Lung (tissue), 12 donors: ENCODE results near the gene RBFOX1. TPM values are rescaled to one million over a fixed set of nuclear protein-coding genes. Genes with fewer than 3 reads are reported as not detected.

Source experiments
- ATAC-seq: fragments of 200-7000 bp; cut with Tn5 transposase; one replicate; pipeline ENCODE4 v1.9.1; 2020; ENCODE audit warnings: moderate number of reproducible peaks; ENCODE audit not compliant: insufficient read depth, low FRiP score
- DNase-seq, 3 donors: peaks; one replicate each; pipeline ENCODE4 v3.0.0-alpha.2; 2013 to 2017
- H3K27ac ChIP-seq, 2 donors: one replicate each; pipeline ENCODE4 v1.5.1; 2013; ENCODE audit warnings: mild to moderate bottlenecking in 2 of 2, moderate library complexity in 2 of 2, control low read depth in 1 of 2, inconsistent platforms in 1 of 2, low read depth in 1 of 2, low read length in 1 of 2
- H3K27me3 ChIP-seq, 3 donors: one replicate each; pipeline ENCODE4 v1.5.1; 2013; ENCODE audit warnings: low read length in 2 of 3; ENCODE audit not compliant: control insufficient read depth in 3 of 3, insufficient read depth in 3 of 3
- H3K36me3 ChIP-seq, 4 donors: one replicate each; pipeline ENCODE4 v1.5.1; 2013; ENCODE audit warnings: low read length in 4 of 4, mild to moderate bottlenecking in 1 of 4, moderate library complexity in 1 of 4; ENCODE audit not compliant: control insufficient read depth in 4 of 4, insufficient read depth in 4 of 4
- H3K4me1 ChIP-seq, 5 donors: one replicate each; pipeline ENCODE4 v1.5.1; 2013; ENCODE audit warnings: low read length in 5 of 5, mild to moderate bottlenecking in 2 of 5, moderate library complexity in 1 of 5; ENCODE audit not compliant: control insufficient read depth in 5 of 5, insufficient read depth in 5 of 5
- H3K4me3 ChIP-seq: one replicate; pipeline ENCODE4 v1.5.1; 2013; ENCODE audit warnings: mild to moderate bottlenecking, control low read depth, moderate library complexity
- H3K9ac ChIP-seq, 2 donors: one replicate each; pipeline ENCODE4 v1.5.1; 2013; ENCODE audit warnings: low read length in 2 of 2, control low read depth in 1 of 2; ENCODE audit not compliant: insufficient read depth in 1 of 2
- H3K9me3 ChIP-seq, 4 donors: one replicate each; pipeline ENCODE4 v1.5.1; 2013; ENCODE audit warnings: low read length in 3 of 4, mild to moderate bottlenecking in 1 of 4, moderate library complexity in 1 of 4; ENCODE audit not compliant: control insufficient read depth in 4 of 4, insufficient read depth in 3 of 4
- CTCF ChIP-seq: IDR thresholded peaks from 2 replicates; pipeline ENCODE4 v1.5.1; 2012; ENCODE audit warnings: mild to moderate bottlenecking; ENCODE audit errors: control extremely low read depth, extremely low read depth
- WGBS, 2 donors: extraction: QIAGEN DNeasy Blood & Tissue Kit; methylation state at CpG; one replicate each; pipeline ENCODE4 v1.1.7; 2013; 5-methylcytosine and 5-hydroxymethylcytosine counted together
- polyA plus RNA-seq, 2 donors: library from polyadenylated mRNA; stranded (reverse); fragments of 200-250 nt; gene quantifications; one replicate each; pipeline ENCODE4 v1.2.1, GENCODE V29; 2013
- total RNA-seq, 2 donors: library from RNA; depleted of rRNA in 1 of 2; stranded (reverse); fragments of >200 nt in 1 of 2; gene quantifications; one replicate each; pipeline ENCODE4 v1.2.1, GENCODE V29; 2014 to 2021
- donor health status: control.
- donor health status: control.
- donor health status: Bipolar disorder and iron deficiency.
- donor health status: healthy.
- donor health status: DM: yes; HTN: yes; CAD: no.

Gene RBFOX1
- total and polyA plus RNA-seq, 4 donors = 0.55 to 3.0 TPM; not detected in 2

- Histone ChIP-seq H3K9me3 (no peaks in the 10 kb centered on the region), H3K36me3 (no peaks in the 10 kb centered on the region), H3K9ac (no peak overlapping the region), H3K4me3 (no peak overlapping the region), H3K27ac (no peak overlapping the region), H3K27me3 (no peaks in the 10 kb centered on the region), H3K4me1 (peaks cover 0 to 2% (median 0%) of the 10 kb centered on the region in 5 donors)
- no peak for DNase-seq
- TF ChIP-seq CTCF = no peak
- ATAC-seq = no peak
- 86 to 95% methylated on average over 4 of the region's 4 CpGs for WGBS, 2 donors
Measured at GRCh38 chr16:7691533-7691932, 358.9 kb downstream of the RBFOX1 start.

GRCh38 chr16:7703672-7704071, 371.0 kb downstream of the RBFOX1 start:
- 79 to 84% methylated on average over 3 of the region's 3 CpGs for WGBS, 2 donors
- H3K4me1 ChIP-seq = no peaks in the 10 kb centered on the region
- H3K4me3 ChIP-seq = no peak overlapping the region
- TF ChIP-seq CTCF = no peak
- DNase-seq = no peak
- ATAC-seq = no peak
- H3K27me3 ChIP-seq = no peaks in the 10 kb centered on the region
- no peaks in the 10 kb centered on the region for H3K36me3 ChIP-seq
- peaks cover 0 to 2% (median under 1%) of the 10 kb centered on the region in 4 donors for H3K9me3 ChIP-seq
- H3K9ac ChIP-seq = no peak overlapping the region
- H3K27ac ChIP-seq = no peak overlapping the region

- H3K27me3 ChIP-seq = no peaks in the 10 kb centered on the region
- no peak for ATAC-seq
- no peak overlapping the region for H3K4me3 ChIP-seq
- H3K9me3 ChIP-seq = peaks cover 0 to 4% (median under 1%) of the 10 kb centered on the region in 4 donors
- H3K27ac ChIP-seq = no peak overlapping the region
- no peak for TF ChIP-seq CTCF
- no peaks in the 10 kb centered on the region for H3K36me3 ChIP-seq
- 82 to 87% methylated on average over 7 of the region's 7 CpGs for WGBS, 2 donors
- H3K9ac ChIP-seq = no peak overlapping the region
- no peak for DNase-seq
- no peaks in the 10 kb centered on the region for H3K4me1 ChIP-seq
Measured at GRCh38 chr16:7705885-7706284, 373.2 kb downstream of the RBFOX1 start.

DNA sequence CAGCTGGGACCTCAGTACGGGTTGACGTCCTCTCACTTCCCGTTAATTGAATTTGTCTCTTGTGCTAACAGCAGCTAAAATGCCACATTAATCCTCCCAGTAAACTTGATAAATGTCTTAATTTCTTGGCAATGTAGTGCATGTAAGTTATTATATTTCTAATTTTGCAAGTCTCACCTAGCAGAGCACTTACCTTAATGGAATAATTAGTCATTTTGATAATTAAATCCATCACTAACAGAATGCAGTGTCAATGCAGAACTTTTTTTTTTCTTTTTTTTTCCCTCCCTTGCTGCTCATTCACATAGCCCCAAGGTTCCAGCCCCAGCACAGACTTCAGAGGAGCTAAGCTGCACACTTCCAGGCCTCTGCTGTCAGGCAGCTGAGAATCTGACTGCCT, 376.5 kb downstream of the RBFOX1 start:
- peaks cover 0 to 4% (median under 1%) of the 10 kb centered on the region in 4 donors for H3K9me3 ChIP-seq
- no peak overlapping the region for H3K4me3 ChIP-seq
- no peaks in the 10 kb centered on the region for H3K4me1 ChIP-seq
- ATAC-seq = no peak
- 91 to 95% methylated on average over 3 of the region's 3 CpGs for whole genome bisulfite sequencing, 2 donors
- H3K9ac ChIP-seq = no peak overlapping the region
- no peak overlapping the region for H3K27ac ChIP-seq
- DNase-seq = no peak
- H3K36me3 ChIP-seq = no peaks in the 10 kb centered on the region
- no peaks in the 10 kb centered on the region for H3K27me3 ChIP-seq
- no peak for TF ChIP-seq CTCF
